Activated CD8-positive, alpha-beta memory T cell treated with anti-CD3 and anti-CD28 coated beads for 4 hours (primary cell): ENCODE data around the gene NCOA1.
"Not testable (repeated sequence)": the region's sequence is repeated elsewhere in the genome, so short reads cannot be mapped to it uniquely, and the experiment has no call there.

ENCODE experiments used
- DNase-seq, 2 donors: peaks; one replicate each; pipeline ENCODE4 v3.0.0-alpha.2; 2020; ENCODE audit warnings: low read depth in 2 of 2

NCOA1 gene

DNA sequence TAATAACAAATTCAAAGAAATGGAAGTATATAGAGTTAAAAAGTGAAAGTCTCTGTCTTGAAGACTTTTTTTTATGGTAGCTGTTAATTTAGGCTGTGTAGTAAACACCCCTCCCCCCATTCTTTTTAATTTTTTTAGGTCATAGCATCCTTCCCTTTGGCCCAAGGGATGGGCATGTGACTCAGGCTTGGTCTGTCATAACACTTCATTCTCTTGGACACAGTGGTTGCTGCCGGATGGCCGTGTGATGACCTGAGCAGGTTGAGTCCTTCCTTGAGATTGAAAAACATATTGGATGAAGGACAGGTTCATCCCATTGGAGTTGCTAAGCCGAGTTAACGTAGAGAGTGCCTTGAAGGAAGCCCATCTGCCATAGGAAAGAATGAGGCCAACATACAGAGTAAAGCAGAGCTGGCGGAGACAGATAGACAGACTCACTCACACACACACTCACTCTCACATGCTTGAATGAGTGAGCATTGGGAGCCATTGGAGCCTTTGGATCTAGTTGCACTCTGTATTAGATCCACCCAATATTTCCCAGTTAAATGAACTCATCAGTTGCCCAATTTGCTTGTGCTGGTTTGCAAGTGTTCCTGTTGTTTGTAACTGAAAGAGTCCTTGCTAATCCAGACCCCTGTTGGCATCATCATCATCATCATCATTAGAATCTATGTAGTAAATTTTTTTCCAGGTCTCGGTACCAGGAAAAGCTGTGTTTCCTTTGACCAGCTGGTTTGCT is 14.7 kb downstream of the NCOA1 start:
- no peak for DNase-seq

DNA sequence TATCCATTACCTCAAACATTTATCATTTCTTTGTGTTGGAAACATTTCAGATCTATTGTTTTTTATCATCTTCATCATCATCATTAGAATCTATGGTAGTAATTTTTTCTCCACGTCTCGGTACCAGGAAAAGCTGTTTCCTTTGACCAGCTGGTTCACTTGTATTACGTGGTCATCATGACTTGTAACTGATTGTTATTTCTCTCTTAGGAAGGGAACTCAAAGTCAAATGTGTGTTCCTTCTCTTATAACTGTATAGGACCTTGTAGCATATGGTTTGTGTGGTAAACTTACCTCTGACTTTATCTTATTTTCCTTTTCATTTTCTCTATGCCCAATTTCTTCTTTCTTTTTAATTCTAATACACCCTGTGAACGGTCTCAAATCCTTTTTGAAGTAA is 16.5 kb downstream of the NCOA1 start:
- DNase-seq = no peak

DNA sequence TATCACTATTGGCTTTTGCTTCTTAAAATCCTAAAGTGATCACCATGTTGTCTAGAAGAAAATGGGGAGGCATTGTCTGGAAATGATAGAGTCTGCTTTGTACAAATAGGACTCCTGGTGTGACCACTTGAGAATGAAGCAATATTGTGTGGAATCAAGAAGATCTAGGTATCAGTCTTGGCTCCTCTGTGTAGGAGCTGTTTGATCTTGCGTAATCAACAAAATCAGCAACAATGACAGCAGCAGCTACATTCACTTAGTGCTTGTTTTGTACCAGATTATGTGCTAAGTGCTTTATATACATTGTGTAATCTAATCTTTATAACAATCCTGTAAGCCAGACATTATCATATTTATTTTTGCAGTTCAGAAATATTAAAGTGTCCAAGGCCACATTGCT is 17.8 kb downstream of the NCOA1 start:
- DNase-seq = no peak

DNA sequence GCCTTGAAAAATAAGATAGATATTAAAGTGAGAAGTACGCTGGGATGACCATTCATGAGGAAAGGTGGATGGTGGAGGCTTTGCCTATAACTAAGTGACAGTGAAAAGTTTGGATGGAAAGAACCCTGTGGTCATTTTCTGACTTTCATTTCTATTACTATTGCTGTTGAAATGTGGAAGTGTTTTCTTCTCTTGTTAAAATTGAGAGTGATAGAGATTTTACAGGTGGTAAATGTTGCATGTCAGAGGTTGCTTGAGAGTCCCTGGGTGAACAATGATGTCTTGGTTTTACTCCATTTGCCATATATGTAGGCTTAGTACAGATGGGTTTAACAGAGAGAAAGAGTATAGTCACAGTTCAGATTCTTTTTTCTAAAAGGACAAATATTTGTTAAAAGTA is 18.4 kb downstream of the NCOA1 start:
- DNase-seq = no peak

DNA sequence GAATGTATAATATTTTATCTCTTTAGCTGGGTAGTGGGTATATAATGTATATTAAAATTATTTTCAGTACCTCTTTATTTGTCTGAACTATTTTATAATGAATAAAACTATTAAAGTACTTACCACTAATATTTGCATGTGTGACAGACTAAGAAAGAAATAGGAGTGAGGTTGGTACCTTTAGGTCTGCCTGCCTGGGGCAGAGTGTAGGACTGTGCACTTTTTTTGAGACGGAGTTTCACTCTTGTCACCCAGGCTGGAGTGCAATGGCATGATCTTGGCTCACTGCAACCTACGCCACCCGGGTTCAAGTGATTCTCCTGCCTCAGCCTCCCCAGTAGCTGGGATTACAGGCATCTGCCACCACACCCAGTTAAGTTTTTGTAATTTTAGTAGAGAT is 18.8 kb downstream of the NCOA1 start:
- no peak for DNase-seq

DNA sequence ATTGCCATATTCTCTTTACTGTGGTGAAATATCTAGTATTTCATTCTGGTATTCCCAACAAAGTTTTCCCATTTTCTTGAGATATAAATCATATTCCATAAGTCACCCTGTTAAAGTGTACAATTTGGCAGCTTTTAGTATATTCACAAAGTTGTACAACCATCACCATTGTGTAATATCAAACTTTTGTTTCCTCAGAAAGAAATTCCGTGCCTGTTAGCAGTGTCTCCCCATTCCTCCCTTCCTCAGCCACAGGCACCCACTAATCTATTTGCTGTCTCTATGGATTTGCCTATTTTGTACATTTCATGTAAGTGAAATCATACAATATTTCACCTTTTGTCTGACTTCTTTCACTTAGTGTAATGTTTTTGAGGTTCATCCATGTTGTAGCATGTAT is 19.7 kb downstream of the NCOA1 start:
- DNase-seq = no peak

DNA sequence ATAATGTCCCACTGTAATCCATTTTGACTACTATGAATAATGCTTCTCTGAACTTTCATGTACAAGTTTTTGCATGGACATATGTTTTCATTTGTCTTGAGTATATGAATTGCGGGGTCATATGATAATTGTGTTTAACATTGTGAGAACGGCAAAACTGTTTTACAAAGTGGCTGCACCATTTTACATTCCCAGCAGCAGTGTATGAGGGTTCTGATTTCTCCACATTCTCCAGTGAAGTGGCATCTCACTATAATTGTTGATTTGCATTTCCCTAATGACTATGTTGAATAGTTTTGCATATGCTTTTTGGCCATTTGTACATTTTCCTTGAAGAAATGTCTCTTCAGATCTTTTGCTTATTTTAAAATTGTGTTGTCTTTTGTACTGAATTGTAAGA is 20.1 kb downstream of the NCOA1 start:
- DNase-seq = no peak

DNA sequence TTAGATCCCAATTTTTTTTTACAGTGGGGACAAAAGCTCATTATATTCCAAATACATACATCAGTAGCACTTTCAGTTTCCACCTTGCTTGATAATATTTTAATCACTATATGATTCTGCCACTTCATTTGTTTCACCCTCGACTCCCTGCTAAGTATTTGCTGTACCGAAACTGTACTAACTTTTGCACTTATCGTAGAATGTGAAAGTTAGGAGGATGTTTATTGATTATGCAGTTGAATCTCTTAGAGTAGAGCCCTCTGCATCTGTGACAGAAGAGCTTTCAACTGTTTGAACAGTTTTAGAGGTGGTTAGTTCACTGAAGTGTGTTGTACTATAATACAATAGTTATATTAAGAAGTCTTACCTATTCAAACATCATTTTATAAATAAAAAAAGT is 20.8 kb downstream of the NCOA1 start:
- DNase-seq = no peak

DNA sequence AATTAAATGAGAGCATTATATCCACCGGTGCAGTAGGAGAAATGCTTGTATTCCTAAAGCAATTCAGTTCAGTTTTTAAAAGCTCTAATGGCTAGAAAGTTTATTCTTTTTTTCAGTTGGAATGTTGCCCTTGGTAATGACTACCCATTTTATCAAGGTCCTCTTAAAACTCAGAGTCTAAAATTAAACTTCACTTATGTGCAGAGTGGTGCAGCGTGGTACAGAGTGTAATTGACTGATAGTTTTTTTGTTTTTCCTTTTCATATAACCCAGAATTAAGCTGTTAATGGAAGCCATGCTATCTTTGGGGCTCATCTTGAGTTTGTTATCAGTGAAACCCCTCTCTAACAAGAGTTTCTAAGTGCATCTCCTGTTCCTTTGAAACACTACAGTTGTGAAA is 21.4 kb downstream of the NCOA1 start:
- DNase-seq = no peak

DNA sequence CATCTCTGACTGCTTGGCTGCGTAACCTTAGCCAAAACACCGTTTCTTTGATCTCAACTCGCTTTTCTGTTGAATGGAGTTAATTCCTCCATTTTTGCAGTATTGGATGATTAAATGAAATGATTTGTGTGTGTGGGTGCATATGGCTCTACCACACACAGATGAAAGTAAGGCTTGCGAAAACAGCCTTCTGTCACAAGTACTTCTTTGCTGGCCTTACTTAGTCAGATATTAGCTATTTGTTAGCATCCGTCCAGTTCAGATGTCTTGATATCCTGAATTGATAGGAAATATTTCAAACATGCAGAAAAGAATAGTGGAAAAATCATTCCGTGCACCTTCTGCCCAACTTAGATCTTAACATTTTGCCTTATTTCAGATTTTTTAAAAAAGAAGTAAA is 21.8 kb downstream of the NCOA1 start:
- no peak for DNase-seq

DNA sequence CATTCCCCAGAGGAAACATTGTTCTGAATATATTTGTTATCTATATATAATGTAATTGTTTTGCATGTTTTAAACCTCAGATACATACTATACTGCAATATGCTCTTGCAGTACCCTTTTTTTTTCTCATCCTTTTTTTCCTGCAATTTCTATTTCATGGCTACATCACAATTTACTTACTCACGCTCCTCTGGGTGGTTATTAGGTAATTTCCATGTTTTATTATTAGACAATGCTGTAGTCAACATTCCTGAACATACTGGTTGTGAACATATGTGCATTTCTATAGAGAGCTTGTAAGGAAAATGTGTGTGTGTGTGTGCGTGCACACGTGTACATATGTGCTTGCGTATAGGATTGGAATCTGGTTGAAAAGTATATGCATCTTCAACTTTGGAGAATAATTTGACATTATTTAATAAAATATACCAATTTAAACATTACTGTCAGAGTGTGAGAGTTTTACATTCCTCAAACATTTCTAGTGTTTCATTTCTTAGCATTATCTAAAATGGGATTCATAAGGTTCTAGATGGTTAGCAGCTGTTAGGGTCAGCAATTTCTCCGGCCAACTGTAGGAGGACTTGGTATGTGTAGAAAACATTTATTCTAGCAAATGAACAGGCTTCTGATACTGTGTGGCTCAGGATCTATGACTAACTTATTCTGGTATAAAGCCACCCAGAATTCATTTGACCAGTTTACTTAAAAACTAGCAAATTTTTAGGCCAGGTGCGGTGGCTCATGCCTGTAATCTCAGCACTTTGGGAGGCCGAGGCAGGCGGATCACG is 22.4 kb downstream of the NCOA1 start:
- no peak for DNase-seq

DNA sequence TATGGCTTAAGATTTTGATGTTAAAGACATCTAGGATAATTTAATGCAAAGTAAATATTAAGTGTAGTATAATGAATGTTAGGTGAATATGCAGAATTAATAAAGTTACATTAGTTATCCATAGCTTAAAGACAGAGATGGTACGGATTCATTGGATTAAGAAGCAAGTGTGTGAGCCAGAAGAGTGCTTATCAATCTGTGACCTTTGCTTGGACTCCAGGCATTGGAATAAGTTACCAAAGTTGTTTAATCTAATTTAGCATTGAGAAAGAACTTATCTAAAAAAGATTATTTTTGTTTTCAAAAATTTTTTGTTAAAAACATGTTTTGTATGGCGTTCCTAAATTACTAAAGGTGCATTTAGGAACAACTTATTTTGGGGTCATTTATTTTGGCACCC is 23.8 kb downstream of the NCOA1 start:
- no peak for DNase-seq

DNA sequence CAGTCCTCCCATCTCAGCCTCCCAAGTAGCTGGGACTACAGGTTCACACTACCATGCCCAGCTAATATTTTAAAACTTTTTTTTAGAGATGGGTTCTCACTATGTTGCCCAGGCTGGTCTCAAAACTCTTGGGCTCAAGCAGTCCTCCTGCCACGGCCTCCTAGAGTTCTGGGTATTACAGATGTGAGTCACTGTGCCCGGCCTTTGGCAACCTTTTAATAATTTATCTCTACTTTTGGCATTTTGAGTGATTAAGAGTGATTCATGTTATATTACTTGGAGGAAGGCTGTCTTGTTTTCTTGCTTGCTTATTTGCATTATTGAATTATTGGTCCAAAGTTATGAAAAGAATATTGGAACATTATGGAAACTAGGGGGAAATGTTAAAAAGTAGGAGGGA is 24.3 kb downstream of the NCOA1 start:
- no peak for DNase-seq

DNA sequence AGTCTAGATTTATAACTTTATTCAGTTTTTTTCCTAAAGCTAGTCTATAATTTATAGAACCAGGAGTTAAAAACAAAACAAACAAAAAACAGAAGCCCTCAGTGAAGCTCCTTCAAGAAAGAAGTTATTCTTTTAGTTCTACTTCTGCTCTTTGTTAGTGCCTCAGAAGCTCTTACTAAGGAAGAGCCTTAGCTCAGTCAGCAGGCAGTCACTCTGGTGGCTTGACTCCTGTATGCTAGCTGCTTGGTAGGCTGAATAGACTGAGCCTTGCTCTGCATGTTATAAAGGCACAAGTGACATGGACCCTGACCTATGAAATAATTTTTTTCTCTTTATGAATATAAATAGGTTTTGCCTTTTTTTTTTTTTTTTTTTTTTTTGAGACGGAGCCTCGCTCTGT is 24.8 kb downstream of the NCOA1 start:
- DNase-seq = no peak

DNA sequence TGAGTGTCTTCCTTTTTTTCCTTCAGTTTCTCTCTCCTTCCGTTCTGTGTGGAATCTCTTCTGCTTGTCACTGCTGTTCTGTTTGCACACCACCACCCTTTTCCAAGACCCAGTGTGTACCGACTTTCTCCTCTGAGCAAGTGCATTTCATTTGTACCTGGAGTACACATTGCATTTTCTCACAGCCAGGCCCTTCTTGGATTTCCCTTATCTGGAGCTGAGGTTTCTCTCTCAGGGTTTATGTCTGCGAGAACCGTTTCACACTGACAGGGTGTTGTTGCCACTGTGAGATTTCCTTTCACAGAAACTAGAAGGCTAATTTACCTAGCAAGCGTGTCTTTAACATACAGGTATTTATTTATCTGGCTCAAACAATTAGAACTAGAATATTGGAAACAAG is 26.2 kb downstream of the NCOA1 start:
- no peak for DNase-seq

DNA sequence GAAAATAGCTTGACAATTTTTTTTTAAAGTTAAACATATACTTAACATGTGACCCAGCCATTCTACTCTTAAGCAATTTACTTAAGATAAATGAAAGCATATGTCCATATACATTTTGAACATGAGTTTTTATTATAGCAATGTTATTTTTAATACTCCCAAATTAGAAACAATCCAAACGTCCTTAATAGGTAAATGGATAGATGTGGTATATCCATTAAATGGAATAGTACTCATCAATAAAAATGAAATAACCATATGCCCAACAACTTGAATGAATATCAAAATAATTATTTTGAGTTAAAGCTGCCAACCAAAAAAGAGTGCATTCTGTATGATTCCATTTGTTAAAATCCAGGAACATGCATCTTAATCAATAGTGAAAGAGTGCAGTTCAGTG is 29.1 kb downstream of the NCOA1 start:
- DNase-seq = no peak

DNA sequence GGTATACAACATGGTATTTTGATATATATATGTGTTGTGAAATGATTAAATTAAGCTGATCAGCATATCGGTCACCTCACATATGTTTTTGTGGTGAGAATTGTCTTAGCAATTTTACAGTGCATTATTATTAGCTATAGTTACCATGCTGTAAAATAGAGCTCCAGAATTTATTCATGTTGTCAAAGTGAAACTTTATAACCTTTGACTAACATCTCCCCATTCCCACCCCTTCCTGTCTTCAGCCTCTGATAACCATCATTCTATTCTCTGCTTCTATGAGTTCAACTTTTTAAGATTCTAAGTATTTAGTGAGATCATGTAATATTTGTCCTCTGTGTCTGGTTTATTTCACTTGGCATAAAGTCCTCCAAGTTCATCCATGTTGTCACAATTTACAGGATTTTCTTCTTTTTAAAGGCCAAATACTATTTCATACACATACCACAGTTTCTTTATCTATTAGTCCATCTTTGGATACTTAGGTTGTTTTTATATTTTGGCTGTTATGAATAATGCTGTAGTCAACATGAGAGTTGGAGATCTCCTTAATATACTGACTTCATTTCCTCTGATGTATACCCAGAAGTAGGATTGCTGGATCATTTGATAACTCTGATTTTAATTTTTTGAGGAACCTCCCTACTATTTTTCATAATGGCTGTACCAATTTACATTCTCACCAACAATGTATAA is 30.3 kb downstream of the NCOA1 start:
- DNase-seq = no peak

DNA sequence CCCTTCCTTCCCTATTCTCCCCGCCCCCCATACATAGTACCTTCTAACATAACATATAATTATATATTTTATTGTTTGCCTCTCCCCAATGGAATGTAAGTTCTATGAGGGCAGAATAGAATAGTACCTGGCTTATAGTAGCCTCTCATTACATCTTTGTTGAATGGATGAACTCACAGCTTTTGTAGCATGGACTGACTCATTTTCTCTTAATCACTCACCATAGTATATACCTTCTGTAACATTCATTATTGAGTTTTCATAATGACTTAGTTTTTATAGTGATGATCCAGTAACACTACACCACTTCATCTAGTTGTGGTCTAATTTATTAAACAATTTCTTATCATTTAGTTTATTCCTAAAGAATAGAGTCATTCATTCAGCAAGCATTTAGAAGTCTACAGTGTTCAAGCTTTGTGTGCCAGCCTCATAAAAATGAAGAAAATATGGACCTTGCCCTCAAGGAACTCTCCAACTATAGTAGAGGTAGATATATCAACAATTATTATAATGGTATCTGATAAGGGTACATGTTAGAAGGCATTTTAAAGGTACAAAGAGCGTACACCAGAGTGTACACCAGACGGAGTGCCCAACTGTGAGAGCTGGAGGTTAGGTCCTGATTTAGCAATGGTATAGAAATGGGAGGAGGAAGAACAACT is 31.1 kb downstream of the NCOA1 start:
- DNase-seq = no peak

DNA sequence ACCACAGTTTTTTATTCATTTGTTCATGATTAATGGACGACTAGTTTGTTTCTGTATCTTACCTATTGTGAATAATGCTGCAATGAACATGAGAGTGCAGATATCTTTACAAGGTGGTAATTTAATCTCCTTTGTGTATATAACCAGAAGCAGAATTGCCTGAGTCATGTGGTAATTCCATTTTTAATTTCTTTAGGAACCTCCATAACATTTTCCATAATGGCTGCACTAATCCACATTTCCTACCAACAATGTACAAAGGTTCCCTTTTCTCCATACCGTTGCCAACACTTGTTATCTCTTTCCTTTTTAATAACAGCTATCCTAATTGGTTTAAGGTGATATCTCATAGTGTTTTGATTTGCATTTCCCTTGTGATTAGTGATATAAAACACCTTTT is 36.5 kb downstream of the NCOA1 start:
- no peak for DNase-seq

DNA sequence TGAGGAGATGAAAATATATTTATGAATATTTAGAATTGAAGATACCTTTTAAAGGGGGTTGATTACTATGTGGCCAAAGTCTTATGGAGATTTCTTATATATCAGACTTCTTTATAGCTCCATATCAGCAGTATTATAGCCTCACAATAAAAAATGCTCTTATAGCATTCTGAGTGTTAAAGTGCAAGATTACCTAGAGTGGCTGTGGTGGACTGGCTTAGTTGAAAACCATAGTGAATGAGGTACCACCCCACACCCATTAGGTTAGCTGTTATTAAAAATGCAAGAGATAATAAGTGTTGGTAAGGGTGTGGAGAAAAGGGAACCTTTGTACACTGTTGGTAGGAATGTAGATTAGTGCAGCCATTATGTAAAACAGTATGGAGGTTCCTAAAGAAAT is 39.7 kb downstream of the NCOA1 start:
- no peak for DNase-seq

DNA sequence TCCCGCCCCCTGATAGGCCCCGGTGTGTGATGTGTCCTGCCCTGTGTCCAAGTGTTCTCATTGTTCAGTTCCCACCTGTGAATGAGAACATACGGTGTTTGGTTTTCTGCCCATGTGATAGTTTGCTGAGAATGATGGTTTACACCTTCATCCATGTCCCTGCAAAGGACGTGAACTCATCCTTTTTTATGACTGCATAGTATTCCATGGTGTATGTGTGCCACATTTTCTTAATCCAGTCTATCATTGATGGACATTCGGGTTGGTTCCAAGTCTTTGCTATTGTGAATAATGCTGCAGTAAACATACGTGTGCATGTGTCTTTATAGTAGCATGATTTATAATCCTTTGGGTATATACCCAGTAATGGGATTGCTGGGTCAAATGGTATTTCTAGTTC is 40.6 kb downstream of the NCOA1 start:
- DNase-seq = not testable (repeated sequence)

DNA sequence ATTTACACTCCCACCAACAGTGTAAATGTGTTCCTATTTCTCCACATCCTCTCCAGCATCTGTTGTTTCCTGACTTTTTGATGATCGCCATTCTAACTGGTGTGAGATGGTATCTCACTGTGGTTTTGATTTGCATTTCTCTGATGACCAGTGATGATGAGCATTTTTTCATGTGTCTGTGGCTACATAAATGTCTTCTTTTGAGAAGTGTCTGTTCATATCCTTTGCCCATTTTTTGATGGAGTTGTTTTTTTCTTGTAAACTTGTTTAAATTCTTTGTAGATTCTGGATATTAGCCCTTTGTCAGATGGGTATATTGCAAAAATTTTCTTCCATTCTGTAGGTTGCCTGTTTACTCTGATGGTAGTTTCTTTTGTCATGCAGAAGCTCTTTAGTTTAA is 41.0 kb downstream of the NCOA1 start:
- not testable (repeated sequence) for DNase-seq
